Stimulated activated CD4-positive, alpha-beta T cell treated with anti-CD3 and anti-CD28 coated beads, Interleukin-1b, Interleukin-23, amount 100 ng/mL, for 48 hours (primary cell): ENCODE measurements around the gene IGBP1.
"Not testable (repeated sequence)": the region's sequence is repeated elsewhere in the genome, so short reads cannot be mapped to it uniquely, and the experiment has no call there.

Experiments
- DNase-seq: peaks from one replicate; pipeline ENCODE4 v3.0.0-alpha.2; 2020

The IGBP1 gene

GRCh38 chrX:70168238-70169188 lies 35.3 kb downstream of the IGBP1 start:
- DNase-seq: no peak

- no peak for DNase-seq
Measured at GRCh38 chrX:70169281-70169680, 36.0 kb downstream of the IGBP1 start.

DNA sequence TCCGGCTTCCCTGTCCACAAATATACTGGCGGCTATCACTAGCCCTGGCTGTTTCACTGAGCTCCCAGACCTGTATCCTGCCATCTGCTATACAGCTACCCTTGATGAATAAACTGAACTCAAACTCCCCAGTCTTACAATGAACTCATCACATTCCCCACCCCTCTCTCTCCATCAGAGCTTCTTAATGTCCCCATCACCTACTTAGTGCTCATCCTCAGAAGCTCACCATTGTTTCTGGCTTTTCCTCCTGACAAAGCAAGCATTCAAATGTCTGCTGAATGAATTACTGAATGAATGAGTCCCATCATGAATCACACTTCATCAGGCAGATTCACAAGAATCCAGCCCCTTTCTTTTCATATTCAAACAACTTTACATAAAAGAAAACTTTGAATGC lies 38.4 kb downstream of the IGBP1 start:
- no peak for DNase-seq

DNA sequence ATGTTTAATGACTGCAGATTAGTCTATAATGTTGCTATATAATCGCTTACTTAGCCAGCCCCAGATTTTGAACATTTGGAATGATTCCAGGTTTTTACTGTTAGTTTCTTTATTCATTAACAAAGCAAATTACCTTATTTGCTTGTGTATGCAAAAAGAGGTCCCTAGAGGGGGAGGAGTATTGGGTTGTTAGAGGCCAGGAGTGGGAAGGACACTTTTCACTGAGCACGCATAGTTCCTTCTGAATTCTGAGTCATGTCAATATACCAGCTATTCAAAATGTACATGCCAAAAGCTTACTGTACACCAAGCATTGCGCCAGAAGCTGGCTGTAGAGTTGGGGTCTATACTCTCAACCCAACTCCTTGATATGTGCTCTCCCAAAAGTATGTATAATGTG lies 39.0 kb downstream of the IGBP1 start:
- DNase-seq: no peak

DNA sequence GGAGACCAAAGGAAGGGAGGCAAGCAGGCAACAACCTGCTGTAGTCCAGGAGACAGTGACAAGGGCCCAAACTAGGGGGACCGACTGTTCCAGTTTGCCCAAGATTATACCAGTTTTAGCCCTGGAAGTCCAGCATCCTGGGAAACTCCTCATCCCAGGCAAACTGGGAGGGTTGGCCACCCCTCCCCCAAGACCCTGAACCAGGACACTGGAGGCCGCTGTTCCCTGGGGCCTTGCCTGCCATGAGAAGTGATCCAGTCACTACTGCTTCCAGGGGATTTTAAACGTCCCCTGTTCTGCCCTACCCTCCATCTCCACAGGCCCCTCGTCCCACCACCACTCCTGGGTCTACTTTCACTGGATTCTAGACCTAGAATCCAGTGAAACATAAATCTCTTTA lies 39.7 kb downstream of the IGBP1 start:
- DNase-seq: no peak

DNA sequence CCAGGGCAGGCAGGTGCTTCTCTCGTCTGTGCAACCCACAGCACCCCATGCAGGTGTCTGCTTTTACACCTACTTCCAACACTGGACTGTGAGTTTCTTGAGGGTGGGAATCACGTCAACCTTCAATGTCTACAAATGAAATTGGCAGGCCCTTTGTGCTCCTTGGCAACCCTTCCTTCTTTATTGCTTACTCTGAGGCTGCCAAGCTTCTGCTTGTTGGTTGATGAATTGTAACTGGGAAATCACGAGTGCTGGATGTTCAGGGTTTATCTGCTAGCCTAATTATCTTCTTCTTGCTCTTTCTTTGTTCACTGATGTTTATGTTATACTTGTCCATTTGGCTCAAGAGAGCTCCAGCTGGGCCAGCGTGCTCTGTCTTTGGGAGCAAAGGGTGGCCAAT lies 41.5 kb downstream of the IGBP1 start:
- DNase-seq: no peak

DNA sequence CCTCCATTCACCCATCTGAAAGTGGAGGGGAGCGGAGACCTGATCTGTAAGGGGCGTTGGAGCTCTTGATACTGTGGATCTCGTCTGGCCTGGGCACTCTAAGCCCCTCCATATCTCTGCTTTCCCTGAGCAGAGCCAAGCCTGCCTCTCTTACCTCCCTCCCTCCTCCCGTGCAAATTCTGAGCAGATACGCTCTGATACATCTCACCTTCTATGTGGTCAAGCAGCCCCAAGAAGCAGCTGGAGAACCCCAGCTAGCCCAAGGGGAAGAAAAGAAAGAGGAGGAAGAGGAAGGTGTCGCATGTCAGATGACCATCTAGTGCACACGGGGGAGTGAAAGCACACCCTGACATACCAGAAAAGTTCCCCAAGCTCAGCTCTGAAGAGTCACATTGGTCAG lies 42.1 kb downstream of the IGBP1 start:
- no peak for DNase-seq

DNA sequence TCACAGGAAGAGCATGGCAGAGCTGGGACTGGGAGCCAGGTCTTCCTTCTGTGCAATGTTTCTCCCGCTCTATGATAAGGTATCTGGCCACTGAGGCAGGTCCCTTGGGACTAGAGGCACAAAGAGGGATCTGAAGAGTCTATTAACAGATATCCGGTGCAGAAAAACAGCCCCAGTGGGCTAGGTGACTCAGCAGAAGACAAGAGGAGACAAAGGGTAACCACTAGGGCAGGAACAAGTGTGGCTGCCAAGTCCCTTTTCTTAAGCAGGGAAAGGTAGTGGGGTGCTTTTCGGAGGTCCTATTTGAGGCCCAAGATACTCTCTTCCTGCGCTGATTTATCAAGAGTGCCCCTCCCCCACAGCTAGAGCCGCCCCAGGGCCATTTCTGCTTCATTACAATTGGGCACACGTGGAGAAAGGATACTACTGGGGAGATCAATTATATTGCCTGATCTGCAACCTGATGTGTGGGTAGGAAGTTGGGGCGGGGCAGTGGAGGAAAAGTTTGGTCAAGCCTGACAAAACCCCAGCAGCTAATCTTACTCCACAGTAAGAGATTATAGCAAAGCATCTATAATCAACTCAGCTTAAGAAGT lies 43.8 kb downstream of the IGBP1 start, which contains the start of gene DGAT2L6:
TSS of gene DGAT2L6 (plus strand) at position 546 of the 596 bp plus-strand sequence. CDS start 100 bp downstream, outside the sequence.
- DNase-seq: no peak

DNA sequence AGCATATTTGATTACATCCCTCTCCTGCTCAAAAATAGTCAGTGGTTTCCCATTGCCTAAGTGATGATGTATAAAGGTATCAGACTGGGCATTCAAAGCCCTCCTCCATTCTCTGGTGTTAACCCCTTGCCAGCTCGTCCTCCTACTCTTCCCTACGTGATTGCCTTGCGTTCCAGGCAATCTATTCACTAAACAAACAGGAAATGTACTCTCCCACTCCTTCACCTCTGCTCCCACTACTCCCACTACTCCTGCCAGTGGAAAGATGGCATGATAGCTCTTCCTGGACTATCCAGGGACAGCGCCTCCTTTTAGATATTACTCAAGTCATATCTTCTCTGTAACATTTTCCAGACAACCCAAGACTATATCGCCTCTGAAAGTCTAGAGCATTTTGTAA lies 49.8 kb downstream of the IGBP1 start:
- no peak for DNase-seq

GRCh38 chrX:70190225-70190624 lies 57.0 kb downstream of the IGBP1 start:
- no peak for DNase-seq

GRCh38 chrX:70196961-70197720 lies 63.9 kb downstream of the IGBP1 start:
- DNase-seq: peak; percentile 59

- DNase-seq: no peak
Measured at GRCh38 chrX:70201732-70202131, 68.5 kb downstream of the IGBP1 start.

DNA sequence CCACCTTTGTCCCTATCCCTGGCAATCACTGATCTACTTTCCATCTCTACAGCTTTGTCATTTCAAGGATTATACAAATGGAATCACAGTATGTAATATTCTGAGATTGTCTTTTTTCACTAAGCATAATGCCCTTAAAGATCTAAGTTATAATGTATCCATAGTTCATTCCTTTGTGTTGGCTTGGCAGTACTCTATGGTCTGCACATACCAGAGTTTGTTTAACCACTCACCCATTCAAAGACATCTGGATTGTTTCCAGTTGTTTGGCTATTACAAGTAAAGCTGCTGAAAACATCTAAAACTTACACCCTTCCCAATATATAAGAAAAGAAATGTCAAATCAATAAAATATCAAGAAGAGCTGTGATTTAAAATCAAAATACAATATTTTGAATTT lies 75.2 kb downstream of the IGBP1 start:
- DNase-seq: no peak

GRCh38 chrX:70209570-70209969 lies 76.3 kb downstream of the IGBP1 start:
- not testable (repeated sequence) for DNase-seq
